Epithelial cell of prostate (primary cell): ENCODE results near the gene TTBK2.
A peak's percentile ranks its signal among the peaks of the same experiment; 100 is the strongest.
"Not testable (repeated sequence)": the region's sequence is repeated elsewhere in the genome, so short reads cannot be mapped to it uniquely, and the experiment has no call there.

ENCODE experiments used
- DNase-seq: peaks from one replicate; pipeline ENCODE4 v3.0.0-alpha.2; 2011; ENCODE audit warnings: low read depth, low spot score
- H3K27ac ChIP-seq: fragments of 450-650 bp; 2 replicates; pipeline ENCODE4 v1.5.1; 2017; ENCODE audit warnings: mild to moderate bottlenecking

TTBK2 gene

DNA sequence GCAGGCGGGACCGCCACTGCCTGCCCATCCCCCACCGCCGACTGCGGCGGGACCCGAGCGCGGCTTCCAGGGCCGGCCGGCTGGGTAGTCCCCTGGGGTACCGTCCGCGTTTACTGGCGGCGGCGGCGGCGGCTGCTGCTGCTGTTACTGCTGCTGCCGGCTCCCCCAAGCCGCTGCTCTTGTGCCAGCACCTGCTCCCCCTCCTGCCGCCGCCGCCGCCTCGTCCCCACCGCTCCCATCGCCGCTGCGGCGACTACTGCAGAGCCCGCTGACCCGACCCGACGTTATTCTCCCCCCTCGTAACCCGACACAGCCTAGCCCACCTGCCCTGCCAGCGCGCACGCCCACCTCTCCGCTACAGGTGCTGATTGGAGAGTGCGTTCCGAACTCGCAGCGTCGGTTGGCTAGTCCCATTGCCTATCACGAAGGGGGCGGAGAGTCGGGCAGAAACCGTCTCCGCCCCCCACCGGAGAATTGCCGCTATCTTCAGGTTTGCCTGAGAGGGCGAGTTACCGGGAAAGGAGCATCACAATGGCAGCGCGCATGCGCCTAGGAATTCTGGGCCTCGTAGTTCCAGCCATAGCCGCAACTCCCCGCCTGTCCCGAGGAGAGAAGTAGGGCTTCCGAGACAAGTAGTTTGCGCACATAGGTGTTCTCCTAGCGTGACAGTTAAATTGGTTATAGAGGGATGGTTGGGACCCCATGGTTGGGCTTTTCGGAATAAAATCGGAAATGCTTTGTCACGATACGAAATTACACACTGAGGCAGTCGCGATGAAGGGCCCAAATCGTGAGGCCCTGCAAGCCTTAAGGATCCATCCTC is at the start of gene TTBK2:
Gene TTBK2, minus strand, starts transcription at position 260 of the 823 bp plus-strand sequence. CDS start 42,161 bp downstream, outside the sequence.
- H3K27ac ChIP-seq, result peak within 1 kb of the TSS; percentile 70
- peak; percentile 87 for DNase-seq

DNA sequence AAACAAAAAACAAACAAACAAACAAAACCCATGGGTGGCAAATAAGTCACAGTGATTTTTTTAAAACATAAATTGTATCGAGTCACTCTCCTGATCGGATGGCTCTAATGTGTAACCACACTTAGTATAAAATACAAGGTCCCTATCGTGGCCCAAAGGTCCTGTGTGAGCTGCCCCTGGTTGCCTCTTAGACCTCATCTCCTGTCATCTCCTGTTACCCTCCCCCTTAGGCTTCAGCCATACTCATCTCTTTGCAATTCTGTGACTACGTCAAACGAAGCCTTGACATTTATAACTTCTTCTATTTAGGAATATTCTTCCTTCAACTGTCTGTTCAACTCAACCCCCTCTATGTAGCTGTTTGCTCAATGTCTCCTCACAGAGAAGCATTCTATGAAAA is 43.9 kb upstream of the TTBK2 start:
- no peak overlapping the region for H3K27ac ChIP-seq
- no peak for DNase-seq

DNA sequence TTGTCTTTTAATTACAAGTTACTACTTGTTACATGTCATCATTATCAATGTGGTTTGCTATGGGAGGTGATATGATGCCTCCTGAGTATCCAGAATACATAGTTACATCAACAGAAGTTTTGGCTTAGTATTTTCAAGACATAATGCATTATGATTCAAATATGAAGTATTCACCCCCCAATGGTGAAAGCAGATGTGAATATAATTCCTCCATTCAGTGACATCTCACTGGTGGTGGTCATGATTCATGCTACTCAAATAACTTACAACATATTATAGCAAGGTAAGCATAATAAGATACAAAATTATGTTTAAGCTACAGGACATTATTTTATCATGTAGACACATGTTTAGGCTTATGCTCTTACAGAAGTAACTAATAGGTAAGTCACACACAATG is 34.9 kb upstream of the TTBK2 start:
- peak overlapping the region; percentile 76 for H3K27ac ChIP-seq
- DNase-seq, result peak; percentile 90

DNA sequence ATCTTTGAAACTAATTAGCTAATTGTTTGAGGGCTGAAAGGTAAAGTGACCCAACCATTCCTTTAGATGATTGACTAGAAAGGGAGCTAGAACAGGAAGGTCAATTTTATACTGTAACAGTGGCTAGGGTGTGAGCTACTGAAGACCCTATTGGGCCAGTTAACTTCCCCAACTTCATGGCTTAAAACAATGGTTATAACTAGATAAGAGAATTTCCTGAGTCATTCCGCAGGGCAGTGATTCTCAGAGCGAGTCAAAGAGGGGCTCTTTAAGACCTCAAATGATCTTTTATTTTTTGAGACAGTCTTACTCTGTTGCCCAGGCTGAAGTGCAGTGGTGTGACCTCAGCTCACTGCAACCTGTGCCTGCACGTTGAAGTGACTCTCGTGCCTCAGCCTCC is 33.7 kb upstream of the TTBK2 start:
- H3K27ac ChIP-seq, result no peak overlapping the region
- DNase-seq, result no peak

GRCh38 chr15:42948898-42949297 is 28.3 kb upstream of the TTBK2 start:
- not testable (repeated sequence) for H3K27ac ChIP-seq, DNase-seq

DNA sequence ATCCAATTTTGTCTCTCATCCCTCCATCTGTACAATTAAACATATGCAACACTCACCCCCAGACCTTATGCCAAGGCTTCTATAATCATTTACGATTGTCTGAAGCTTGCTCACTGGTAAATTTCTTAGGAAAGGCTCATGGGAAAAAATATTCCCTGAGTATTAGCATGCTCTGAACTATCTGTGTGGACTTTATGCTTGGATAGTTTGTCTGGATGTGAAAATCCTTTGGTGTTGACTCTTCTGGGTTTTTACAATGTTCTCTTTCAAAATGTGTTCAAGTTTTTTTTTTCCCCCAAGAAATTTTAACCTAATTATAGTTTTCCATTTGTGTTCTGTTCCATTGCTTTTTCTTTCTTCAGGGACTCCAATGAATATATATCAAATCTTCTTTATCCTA is 19.9 kb upstream of the TTBK2 start:
- no peak overlapping the region for H3K27ac ChIP-seq
- DNase-seq, result no peak

GRCh38 chr15:42939841-42940240 is 19.3 kb upstream of the TTBK2 start:
- H3K27ac ChIP-seq, result no peak overlapping the region
- no peak for DNase-seq

DNA sequence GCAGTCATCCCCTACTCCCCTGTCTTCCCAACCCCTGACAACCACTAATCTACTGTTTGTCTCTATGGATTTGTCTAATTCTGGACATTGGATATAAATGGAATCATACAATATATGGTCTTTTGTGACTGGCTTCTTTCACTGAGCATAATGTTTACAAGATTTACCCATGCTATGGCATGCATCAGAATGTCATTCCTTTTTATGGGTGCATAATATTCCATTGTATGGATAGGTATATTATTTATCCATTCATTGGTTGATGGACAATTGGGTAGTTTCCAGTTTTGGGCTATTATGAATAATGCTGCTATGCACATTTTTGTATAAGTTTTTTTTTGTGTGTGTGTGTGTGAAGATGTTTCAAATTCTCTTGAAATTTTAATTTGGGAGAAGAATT is 16.6 kb upstream of the TTBK2 start:
- DNase-seq, result no peak
- no peak overlapping the region for H3K27ac ChIP-seq

- peak overlapping the region; percentile 78 for H3K27ac ChIP-seq
- DNase-seq, result no peak
These were observed 13.5 kb upstream of the TTBK2 start for GRCh38 chr15:42933886-42934667.

DNA sequence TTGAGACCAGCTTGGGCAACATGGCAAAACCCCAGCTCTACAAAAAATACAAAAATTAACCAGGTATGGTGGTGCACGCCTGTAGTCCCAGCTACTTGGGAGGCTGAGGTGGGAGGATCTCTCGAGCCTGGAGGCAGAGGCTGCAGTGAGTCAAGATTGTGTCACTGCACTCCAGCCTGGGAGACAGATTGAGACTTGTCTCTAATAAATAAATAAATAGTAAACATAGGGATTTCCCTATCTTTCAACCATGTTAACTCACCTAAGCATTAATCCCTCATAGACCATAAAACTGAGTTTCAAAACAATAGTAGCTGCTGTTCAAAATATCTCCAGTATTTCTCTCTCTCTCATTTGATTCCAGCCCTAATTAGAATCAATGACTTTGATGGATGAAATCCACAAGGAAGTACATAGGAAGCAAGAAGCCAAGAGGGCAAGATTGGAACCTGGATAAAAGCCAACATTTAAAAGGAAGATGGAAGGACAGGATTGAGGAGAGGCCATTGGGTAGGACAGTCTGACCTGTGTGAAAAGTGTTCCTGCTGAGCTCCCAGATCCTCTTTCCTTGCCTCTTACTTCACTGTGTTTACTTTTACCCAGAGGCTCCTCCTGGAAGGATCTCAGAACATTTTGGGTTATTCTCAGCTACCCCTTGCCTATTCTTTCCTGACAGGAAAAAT is 12.4 kb upstream of the TTBK2 start:
- H3K27ac ChIP-seq, result peak overlapping the region; percentile 78

DNA sequence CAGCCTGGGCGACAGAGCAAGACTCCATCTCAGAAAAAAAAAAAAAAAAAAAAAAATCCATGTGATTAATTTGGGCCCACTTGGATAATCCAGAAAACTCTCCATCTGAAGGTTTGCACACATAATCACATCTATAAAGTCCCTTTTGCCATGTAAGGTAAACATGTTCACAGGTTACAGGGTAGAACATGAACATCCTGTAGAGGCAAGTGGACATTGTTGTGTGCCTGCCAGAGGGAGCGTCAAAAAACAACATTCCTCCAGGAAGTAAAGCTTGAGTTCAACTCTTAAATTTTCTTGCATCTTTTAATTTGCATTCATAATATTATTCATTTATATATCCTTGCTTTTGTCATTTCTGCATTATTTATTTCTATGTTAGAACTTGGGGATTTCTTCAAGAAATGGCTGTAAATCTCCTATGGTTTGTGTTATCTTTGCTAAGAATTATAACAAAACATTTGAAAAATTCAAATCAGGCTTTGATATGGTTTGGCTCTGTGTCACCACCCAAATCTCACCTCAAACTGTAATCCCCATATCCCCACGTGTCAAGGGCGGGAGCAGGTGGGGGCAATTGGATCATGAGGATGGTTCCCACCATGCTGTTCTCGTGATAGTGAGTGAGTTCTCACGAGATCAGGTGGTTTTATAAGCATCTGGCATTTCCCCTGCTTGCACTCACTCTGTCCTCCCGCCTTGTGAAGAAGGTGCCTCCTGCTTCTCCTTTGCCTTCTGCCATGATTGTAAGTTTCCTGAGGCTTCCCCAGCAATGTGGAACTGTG is 11.3 kb upstream of the TTBK2 start:
- H3K27ac ChIP-seq, result no peak overlapping the region
- DNase-seq, result no peak

More for the DNA sequence above, 12.4 kb upstream of the TTBK2 start:
- DNase-seq, result peak; percentile 43

GRCh38 chr15:42929306-42929848 is 8.8 kb upstream of the TTBK2 start:
- no peak for DNase-seq
- H3K27ac ChIP-seq, result no peak overlapping the region

DNA sequence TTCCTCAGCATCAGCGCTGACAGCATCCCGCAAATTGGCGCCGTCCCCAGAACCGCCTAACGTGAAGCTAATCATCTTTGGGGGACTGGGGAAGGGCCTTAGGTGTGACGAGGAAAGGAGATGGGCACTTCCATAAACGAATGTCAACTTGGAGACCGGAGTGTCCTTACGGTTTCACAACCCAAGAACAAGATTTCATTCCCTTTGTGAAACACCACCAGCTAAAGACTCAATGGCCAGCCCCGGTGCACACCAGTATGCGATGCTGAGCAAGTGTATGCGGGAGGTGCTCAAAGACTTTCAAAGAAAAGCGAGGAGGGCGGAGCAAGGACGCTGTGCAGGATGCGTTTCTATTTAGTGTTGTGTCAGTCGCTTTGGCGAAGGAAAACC is 759 bp upstream of the TTBK2 start:
- no peak for DNase-seq
- peak overlapping the region; percentile 38 for H3K27ac ChIP-seq

DNA sequence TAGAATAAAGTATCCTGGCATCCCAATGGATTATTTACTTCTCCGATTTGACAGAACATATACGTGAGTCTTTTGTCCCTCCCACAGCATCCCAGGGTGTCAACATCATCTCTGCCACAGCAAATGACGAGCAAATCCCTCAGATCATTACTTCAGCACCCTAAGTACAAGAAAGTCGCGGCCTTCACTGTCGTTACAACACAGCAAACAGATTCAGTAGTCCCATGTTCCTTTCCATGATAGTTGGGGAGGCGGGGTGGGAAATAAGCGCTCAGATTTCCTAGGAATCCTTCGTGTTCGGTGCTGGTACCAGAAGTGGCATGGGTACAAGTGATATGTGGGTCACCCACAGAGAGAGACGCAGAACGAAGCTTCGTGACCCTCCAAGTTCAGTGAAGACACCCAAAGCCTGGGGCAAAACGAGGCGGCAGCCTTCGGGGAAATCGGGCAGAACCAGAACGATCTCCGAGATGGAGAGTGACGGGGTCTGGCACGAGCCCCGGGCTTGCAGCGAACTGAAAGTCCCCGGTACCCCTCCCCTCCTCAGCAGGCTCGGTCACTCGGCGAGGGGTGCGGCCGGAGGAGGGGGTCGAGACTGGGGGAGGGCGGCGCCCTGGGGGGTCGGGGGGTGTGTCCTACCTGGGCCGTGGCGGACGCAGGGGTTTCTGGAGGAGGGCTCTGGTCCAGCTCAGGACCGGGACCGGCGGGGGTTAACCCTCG is 619 bp downstream of the TTBK2 start:
- peak overlapping the region; percentile 70 for H3K27ac ChIP-seq
- DNase-seq, result no peak

GRCh38 chr15:42919308-42919707 is 1.3 kb downstream of the TTBK2 start:
- peak overlapping the region; percentile 70 for H3K27ac ChIP-seq
- DNase-seq, result no peak

GRCh38 chr15:42918047-42918446 is 2.5 kb downstream of the TTBK2 start:
- no peak overlapping the region for H3K27ac ChIP-seq
- DNase-seq, result no peak

DNA sequence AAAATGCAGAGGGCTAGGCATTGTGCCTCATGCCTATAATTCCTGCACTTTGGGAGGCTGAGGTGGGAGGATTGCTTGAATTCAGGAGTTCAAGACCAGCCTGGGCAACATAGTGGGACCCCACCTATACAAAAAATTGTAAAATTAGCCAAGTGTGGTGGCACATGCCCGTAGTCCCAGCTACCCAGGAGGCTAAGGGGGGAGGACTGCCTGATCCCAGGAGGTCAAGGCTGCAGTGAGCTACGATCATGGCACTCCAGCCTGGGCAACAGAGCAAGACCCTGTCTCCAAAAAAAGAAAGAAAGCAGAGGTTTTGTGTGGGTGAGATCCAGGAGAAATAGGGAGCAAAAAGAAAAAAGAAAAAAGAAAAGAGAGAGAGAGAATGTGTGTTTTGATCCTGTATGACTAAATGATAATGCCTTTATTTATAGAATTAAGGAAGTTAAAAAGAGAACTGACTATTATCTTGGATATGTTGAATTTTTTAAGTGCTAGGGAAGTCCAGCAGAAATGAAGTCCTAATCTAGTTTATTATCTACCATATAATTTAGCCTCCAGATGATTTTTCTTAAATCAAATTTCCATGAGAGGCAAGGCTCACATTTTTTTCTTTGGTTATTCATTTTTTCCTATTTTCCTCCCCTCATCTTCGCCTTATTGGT is 4.8 kb downstream of the TTBK2 start:
- no peak for DNase-seq
- no peak overlapping the region for H3K27ac ChIP-seq

GRCh38 chr15:42914728-42915497 is 5.7 kb downstream of the TTBK2 start:
- no peak overlapping the region for H3K27ac ChIP-seq
- no peak for DNase-seq
